ENCODE measurements around the gene SMPD2.

DNA sequence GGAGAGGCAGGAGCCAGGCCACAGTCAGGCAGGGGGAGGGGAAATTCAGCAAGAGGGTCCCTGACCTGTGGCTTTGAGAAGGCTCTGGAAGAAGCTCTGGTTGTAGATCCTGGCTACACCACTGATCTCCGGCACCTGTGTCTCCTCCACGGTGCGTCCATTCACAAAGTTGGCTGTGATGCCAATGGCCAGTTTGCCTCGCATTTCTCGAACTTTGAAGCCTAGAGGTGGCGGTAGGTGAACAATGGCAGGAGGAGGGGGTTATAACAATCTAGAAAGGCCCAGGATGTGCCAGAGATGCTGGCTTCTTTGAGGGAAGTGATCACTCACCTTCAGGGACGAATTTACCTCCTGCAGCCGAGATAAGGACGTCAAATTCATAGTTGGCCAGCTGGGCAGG lies 11.7 kb downstream of the SMPD2 start:
- no peak for TF ChIP-seq POLR2A (IDR thresholded peaks at IDR 0.05; ENCODE audit: low read depth, low read length)
- no peak for TF ChIP-seq TAF1 (IDR thresholded peaks at IDR 0.05; ENCODE audit: low read depth, low read length)
- no peak for TF ChIP-seq POLR2AphosphoS5 (IDR thresholded peaks at IDR 0.05; ENCODE audit: low read depth, low read length)
- TF ChIP-seq POU2F2 (IDR thresholded peaks at IDR 0.05; ENCODE audit: low read depth, low read length): no peak

Data from GM12891 (cell line).